Kidney (tissue), 14 donors: ENCODE data around the gene CSRNP2. TPM values are rescaled to one million over a fixed set of nuclear protein-coding genes. Genes with fewer than 3 reads are reported as not detected.
"Not testable (repeated sequence)": the region's sequence is repeated elsewhere in the genome, so short reads cannot be mapped to it uniquely, and the experiment has no call there.

Experiments used
- DNase-seq, 5 donors: peaks; one replicate each; pipeline ENCODE4 v3.0.0-alpha.2; 2013 to 2020
- FAIRE-seq: peaks from 2 replicates; lab custom pipeline; 2012; peaks lifted over from hg19 to GRCh38; lab: Jason Lieb, UNC
- H3K27ac ChIP-seq, 2 donors: one replicate each; pipeline ENCODE4 v1.7.0; 2013; ENCODE audit warnings: low read depth in 2 of 2, low read length in 2 of 2, inconsistent platforms in 1 of 2
- H3K27me3 ChIP-seq: one replicate; pipeline ENCODE4 v1.7.1; 2013; ENCODE audit warnings: low read length, inconsistent platforms; ENCODE audit not compliant: control insufficient read depth, insufficient read depth
- H3K36me3 ChIP-seq, 3 donors: one replicate each; pipeline versions ENCODE4 v1.7.0 to v1.7.1; 2013; ENCODE audit warnings: low read length in 3 of 3, control low read depth in 1 of 3, inconsistent platforms in 1 of 3; ENCODE audit not compliant: insufficient read depth in 3 of 3, control insufficient read depth in 2 of 3
- H3K4me1 ChIP-seq, 3 donors: one replicate each; pipeline versions ENCODE4 v1.7.0 to v1.7.1; 2013; ENCODE audit warnings: low read length in 3 of 3, inconsistent platforms in 1 of 3, low read depth in 1 of 3; ENCODE audit not compliant: control insufficient read depth in 2 of 3, insufficient read depth in 2 of 3
- H3K4me3 ChIP-seq, 3 donors: one replicate each; pipeline versions ENCODE4 v1.7.0 to v1.8.1; 2013; ENCODE audit warnings: low read length in 3 of 3, control low read depth in 1 of 3, inconsistent platforms in 1 of 3
- H3K9ac ChIP-seq, 3 donors: one replicate each; pipeline versions ENCODE4 v1.7.0 to v1.7.1; 2013; ENCODE audit warnings: low read length in 3 of 3, control low read depth in 1 of 3, inconsistent platforms in 1 of 3
- H3K9me3 ChIP-seq, 3 donors: one replicate each; pipeline versions ENCODE4 v1.7.0 to v1.7.1; 2013; ENCODE audit warnings: low read length in 3 of 3, control low read depth in 1 of 3, inconsistent platforms in 1 of 3; ENCODE audit not compliant: control insufficient read depth in 2 of 3, insufficient read depth in 1 of 3
- intact Hi-C: fragments of 100-400 bp; cut with DNase I; formaldehyde crosslinking; loops from one replicate; pipeline ENCODE4 v1.11.1; 2022
- polyA plus RNA-seq: library from polyadenylated mRNA; stranded (reverse); fragments of 350-450 nt; fragmentation: Illumina TruSeq; extraction: RNeasy Lipid Tissue Mini Kit (QIAGEN cat#74804); gene quantifications from one replicate; pipeline ENCODE4 v1.2.3, GENCODE V29; 2014; ENCODE audit warnings: low read depth, low replicate concordance; ENCODE audit not compliant: insufficient read depth
- total RNA-seq: library from RNA; stranded (reverse); fragmentation: NEBNext Ultra II Directional; extraction: Animal tissue kit (Norgen Biotek cat#: 25700); gene quantifications from one replicate; pipeline ENCODE4 v1.2.1, GENCODE V29; 2021
- TF ChIP-seq, protein P1 (sequence below): IDR thresholded peaks from 3 replicates; pipeline ENCODE4 v1.5.1; 2012; ENCODE audit warnings: mild to moderate bottlenecking, moderate library complexity, borderline replicate concordance; ENCODE audit not compliant: insufficient read depth; ENCODE audit errors: extremely low read depth
- donor health status: control.
- donor health status: control.
- donor health status: control.
- donor health status: control.
- donor health status: control.
- donor health status: DM: yes; HTN: yes; CAD: no.
- donor health status: Normal renal cell carcinoma (clear cell type).

Gene CSRNP2
- total and polyA plus RNA-seq, 2 donors from 2014 or later, result 8.5 to 29.6 TPM

DNA sequence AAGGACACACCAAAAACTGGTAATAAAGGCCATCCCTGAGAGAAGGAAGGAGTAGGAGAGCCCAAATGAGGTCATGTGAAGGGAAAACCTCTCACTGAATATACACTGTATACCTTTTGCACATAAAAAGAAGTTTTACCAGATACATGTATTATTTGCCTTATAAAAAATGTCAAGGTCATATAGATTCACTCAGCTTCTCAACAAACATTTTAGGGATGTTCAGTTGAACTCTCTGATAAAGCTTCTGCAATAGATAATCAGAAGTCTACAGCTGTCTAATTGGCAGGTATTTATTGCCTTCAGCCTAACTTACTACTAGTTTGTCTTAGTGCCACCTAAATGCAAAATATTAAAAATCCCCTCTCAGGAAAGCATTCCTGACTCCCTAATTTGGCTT lies 65.9 kb downstream of the CSRNP2 start:
- no peak for FAIRE-seq
- H3K4me3 ChIP-seq, result no peak overlapping the region

DNA sequence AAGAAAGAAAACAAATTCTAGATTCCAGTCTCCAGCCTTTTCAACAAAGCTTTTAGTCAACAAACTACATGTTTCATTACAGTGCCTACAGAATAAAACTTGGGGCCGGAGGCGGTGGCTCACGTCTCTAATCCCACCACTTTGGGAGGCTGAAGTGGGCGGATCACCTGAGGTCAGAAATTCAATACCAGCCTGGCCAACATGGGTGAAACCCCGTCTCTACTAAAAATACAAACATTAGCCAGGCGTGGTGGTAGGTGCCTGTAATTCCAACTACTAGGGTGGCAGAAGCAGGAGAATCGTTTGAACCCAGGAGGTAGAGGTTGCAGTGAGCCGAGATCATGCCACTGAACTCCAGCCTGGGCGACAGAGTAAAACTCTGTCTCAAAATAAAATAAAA lies 68.9 kb downstream of the CSRNP2 start:
- DNase-seq, H3K9ac ChIP-seq, H3K9me3 ChIP-seq, FAIRE-seq, H3K27me3 ChIP-seq, H3K36me3 ChIP-seq, intact Hi-C loops, H3K4me1 ChIP-seq, H3K27ac ChIP-seq, H3K4me3 ChIP-seq: not testable (repeated sequence)

More for the DNA sequence above, 65.9 kb downstream of the CSRNP2 start:
- peaks cover 0 to 16% (median 6%) of the 10 kb centered on the region in 3 donors for H3K4me1 ChIP-seq
- H3K9me3 ChIP-seq, result no peaks in the 10 kb centered on the region
- TF ChIP-seq, protein P1, sequence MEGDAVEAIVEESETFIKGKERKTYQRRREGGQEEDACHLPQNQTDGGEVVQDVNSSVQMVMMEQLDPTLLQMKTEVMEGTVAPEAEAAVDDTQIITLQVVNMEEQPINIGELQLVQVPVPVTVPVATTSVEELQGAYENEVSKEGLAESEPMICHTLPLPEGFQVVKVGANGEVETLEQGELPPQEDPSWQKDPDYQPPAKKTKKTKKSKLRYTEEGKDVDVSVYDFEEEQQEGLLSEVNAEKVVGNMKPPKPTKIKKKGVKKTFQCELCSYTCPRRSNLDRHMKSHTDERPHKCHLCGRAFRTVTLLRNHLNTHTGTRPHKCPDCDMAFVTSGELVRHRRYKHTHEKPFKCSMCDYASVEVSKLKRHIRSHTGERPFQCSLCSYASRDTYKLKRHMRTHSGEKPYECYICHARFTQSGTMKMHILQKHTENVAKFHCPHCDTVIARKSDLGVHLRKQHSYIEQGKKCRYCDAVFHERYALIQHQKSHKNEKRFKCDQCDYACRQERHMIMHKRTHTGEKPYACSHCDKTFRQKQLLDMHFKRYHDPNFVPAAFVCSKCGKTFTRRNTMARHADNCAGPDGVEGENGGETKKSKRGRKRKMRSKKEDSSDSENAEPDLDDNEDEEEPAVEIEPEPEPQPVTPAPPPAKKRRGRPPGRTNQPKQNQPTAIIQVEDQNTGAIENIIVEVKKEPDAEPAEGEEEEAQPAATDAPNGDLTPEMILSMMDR, result no peak
- no peak overlapping the region for H3K27ac ChIP-seq
- no peaks in the 10 kb centered on the region for H3K36me3 ChIP-seq
- H3K27me3 ChIP-seq, result no peaks in the 10 kb centered on the region
- H3K9ac ChIP-seq, result no peak overlapping the region
- DNase-seq, result no peak
- intact Hi-C loops, result no loop called here

DNA sequence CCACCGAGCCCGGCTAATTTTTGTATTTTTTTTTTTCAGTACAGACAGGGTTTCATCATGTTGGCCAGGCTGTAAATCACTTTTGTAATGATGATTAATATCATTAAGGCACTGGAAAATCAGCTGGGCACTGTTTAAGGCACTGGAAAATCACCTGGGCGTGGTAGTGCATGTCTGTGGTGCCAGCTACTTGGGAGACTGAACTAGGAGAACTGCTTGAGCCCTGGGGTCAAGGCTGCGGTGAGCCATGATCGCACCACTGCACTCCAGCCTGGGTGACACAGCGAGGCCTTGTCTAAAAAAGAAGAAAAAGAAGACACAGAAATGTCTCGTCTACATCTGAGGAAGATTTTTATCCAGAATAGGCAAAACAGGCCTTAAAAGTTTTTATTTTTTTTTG lies 70.0 kb downstream of the CSRNP2 start:
- no peaks in the 10 kb centered on the region for H3K27me3 ChIP-seq
- no peak for FAIRE-seq
- H3K9ac ChIP-seq, result no peak overlapping the region
- no peak for DNase-seq
- H3K36me3 ChIP-seq, result no peaks in the 10 kb centered on the region
- H3K4me3 ChIP-seq, result no peak overlapping the region
- H3K27ac ChIP-seq, result no peak overlapping the region
- TF ChIP-seq, protein P1, result no peak
- H3K9me3 ChIP-seq, result no peaks in the 10 kb centered on the region
- intact Hi-C loops, result no loop called here
- peaks cover 0 to 7% (median 7%) of the 10 kb centered on the region in 3 donors for H3K4me1 ChIP-seq

DNA sequence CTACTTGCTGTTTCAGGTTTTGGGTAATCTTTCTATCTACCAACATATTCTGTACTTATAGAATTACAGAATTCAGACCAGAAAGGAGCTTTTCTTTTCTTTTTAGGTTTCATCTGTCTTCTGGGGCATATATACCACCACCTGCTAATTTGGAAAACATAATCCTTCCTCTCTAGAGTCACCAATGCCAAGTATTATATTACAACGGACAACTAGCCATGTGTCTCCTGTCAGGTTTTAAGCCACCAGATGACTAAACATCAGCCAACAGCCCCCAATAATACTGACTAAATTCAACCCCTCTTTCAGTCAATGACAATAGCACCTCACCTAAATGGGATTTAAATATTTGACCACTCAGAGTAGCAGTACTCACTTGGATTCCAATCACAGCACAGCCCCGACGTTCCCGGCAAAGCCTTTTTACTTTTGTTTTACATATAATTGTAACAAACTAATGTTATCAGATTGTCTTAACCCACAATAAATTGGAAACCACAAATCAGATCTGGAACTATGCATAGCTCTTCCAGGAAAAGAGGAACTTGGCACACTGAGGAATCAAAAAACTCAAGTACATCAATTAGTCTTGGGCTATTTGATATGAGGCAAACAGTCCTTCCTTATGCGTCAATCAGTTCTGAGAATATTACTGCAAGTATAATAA lies 70.7 kb downstream of the CSRNP2 start:
- H3K4me3 ChIP-seq, result no peak overlapping the region
- H3K4me1 ChIP-seq, result peaks cover 0 to 7% (median 7%) of the 10 kb centered on the region in 3 donors
- FAIRE-seq (no peak), DNase-seq (no peak)
- no peak overlapping the region for H3K9ac ChIP-seq
- intact Hi-C loops, result no loop called here
- no peak overlapping the region for H3K27ac ChIP-seq
- H3K9me3 ChIP-seq, result no peaks in the 10 kb centered on the region
- TF ChIP-seq, protein P1, result no peak
- peaks cover 0 to 4% (median 0%) of the 10 kb centered on the region in 3 donors for H3K36me3 ChIP-seq
- no peaks in the 10 kb centered on the region for H3K27me3 ChIP-seq
